ENCODE measurements around the gene OGFOD1. TPM values are rescaled to one million over a fixed set of nuclear protein-coding genes. Genes with fewer than 3 reads are reported as not detected.

Gene OGFOD1
- total and polyA plus RNA-seq, 4 donors, result 18.5 to 33.5 (median 25.8) TPM

GRCh38 chr16:56424404-56424764 lies 27.0 kb upstream of the OGFOD1 start:
- Histone ChIP-seq H3K4me3 (ENCODE audit: low read length in 2 of 2) (peak overlapping the region; percentile 98 to 100), H3K4me1 (ENCODE audit: control insufficient read depth in 1 of 2, insufficient read depth in 2 of 2, low read length in 2 of 2) (peaks cover 0 to 16% of the 10 kb centered on the region in 2 donors), H3K27ac (ENCODE audit: low read depth in 1 of 2, low read length in 2 of 2) (peak overlapping the region in 1 of 2 donors; percentile 94), H3K27me3 (ENCODE audit: control insufficient read depth in 1 of 2, insufficient read depth in 2 of 2, low read length in 1 of 2) (no peaks in the 10 kb centered on the region), H3K9me3 (ENCODE audit: control insufficient read depth, low read length) (no peaks in the 10 kb centered on the region), H3K36me3 (ENCODE audit: control insufficient read depth in 1 of 2, insufficient read depth in 2 of 2, low read length in 1 of 2) (no peaks in the 10 kb centered on the region)
- 0 to 1% methylated on average over 16 of the region's 16 CpGs for WGBS, 2 donors
- ATAC-seq (ENCODE audit: low FRiP score), result peak; percentile 4
- no peak for DNase-seq
- intact Hi-C loops (cut with DNase I), result loop anchor here in 1 of 2 donors (10.0 kb wide), 1 partner anchor 230 kb away; the partner anchor contains the start of gene GNAO1

- Histone ChIP-seq H3K27me3 (ENCODE audit: control insufficient read depth in 1 of 2, insufficient read depth in 2 of 2, low read length in 1 of 2) (no peaks in the 10 kb centered on the region), H3K36me3 (ENCODE audit: control insufficient read depth in 1 of 2, insufficient read depth in 2 of 2, low read length in 1 of 2) (no peaks in the 10 kb centered on the region), H3K9me3 (ENCODE audit: control insufficient read depth, low read length) (no peaks in the 10 kb centered on the region), H3K27ac (ENCODE audit: low read depth in 1 of 2, low read length in 2 of 2) (peak overlapping the region; percentile 94 to 98), H3K4me1 (ENCODE audit: control insufficient read depth in 1 of 2, insufficient read depth in 2 of 2, low read length in 2 of 2) (peaks cover 0 to 16% of the 10 kb centered on the region in 2 donors), H3K4me3 (ENCODE audit: low read length in 2 of 2) (peak overlapping the region; percentile 98 to 100)
- 1% methylated on average over 27 to 79 of the region's 79 CpGs for WGBS, 2 donors
- ATAC-seq (ENCODE audit: low FRiP score) (peak; percentile 34), DNase-seq (peak; percentile 55 to 85)
- intact Hi-C loops (cut with DNase I), result loop anchor here in 1 of 2 donors (10.0 kb wide), 1 partner anchor 230 kb away; the partner anchor contains the start of gene GNAO1
These were observed 26.4 kb upstream of the OGFOD1 start for GRCh38 chr16:56424791-56425438.

- 0 to 1% methylated on average over 26 to 57 of the region's 57 CpGs for WGBS, 2 donors
- ATAC-seq (ENCODE audit: low FRiP score) (peak; percentile 95), DNase-seq (peak; percentile 76 to 89)
- Histone ChIP-seq H3K27me3 (ENCODE audit: control insufficient read depth in 1 of 2, insufficient read depth in 2 of 2, low read length in 1 of 2) (no peaks in the 10 kb centered on the region), H3K36me3 (ENCODE audit: control insufficient read depth in 1 of 2, insufficient read depth in 2 of 2, low read length in 1 of 2) (no peaks in the 10 kb centered on the region), H3K9me3 (ENCODE audit: control insufficient read depth, low read length) (no peaks in the 10 kb centered on the region), H3K27ac (ENCODE audit: low read depth in 1 of 2, low read length in 2 of 2) (peak within 1 kb of the TSS; percentile 94 to 98), H3K4me1 (ENCODE audit: control insufficient read depth in 1 of 2, insufficient read depth in 2 of 2, low read length in 2 of 2) (peaks cover 0 to 16% of the 10 kb centered on the region in 2 donors), H3K4me3 (ENCODE audit: low read length in 2 of 2) (peak within 1 kb of the TSS; percentile 98 to 100)
- intact Hi-C loops (cut with DNase I), result loop anchor here in 1 of 2 donors (10.0 kb wide), 1 partner anchor 231 kb away; the partner anchor contains the start of gene GNAO1
These were observed 25.9 kb upstream of the OGFOD1 start, which contains the start of gene AMFR for GRCh38 chr16:56425439-56425832. Gene AMFR, minus strand, starts transcription at chr16:56425545. Its CDS starts 218 bp downstream, at chr16:56425327.

GRCh38 chr16:56426585-56426984 lies 24.8 kb upstream of the OGFOD1 start:
- 88 to 90% methylated on average over 4 of the region's 4 CpGs for WGBS, 2 donors
- Histone ChIP-seq H3K4me1 (ENCODE audit: control insufficient read depth in 1 of 2, insufficient read depth in 2 of 2, low read length in 2 of 2) (peaks cover 0 to 14% of the 10 kb centered on the region in 2 donors), H3K4me3 (ENCODE audit: low read length in 2 of 2) (no peak overlapping the region), H3K27ac (ENCODE audit: low read depth in 1 of 2, low read length in 2 of 2) (peak overlapping the region in 1 of 2 donors; percentile 38), H3K9me3 (ENCODE audit: control insufficient read depth, low read length) (no peaks in the 10 kb centered on the region), H3K36me3 (ENCODE audit: control insufficient read depth in 1 of 2, insufficient read depth in 2 of 2, low read length in 1 of 2) (peaks cover 0 to 2% of the 10 kb centered on the region in 2 donors), H3K27me3 (ENCODE audit: control insufficient read depth in 1 of 2, insufficient read depth in 2 of 2, low read length in 1 of 2) (no peaks in the 10 kb centered on the region)
- no peak for ATAC-seq (ENCODE audit: low FRiP score)
- intact Hi-C loops (cut with DNase I), result loop anchor here in 1 of 2 donors (10.0 kb wide), 1 partner anchor 232 kb away; the partner anchor contains the start of gene GNAO1
- DNase-seq, result no peak

- Histone ChIP-seq H3K4me1 (ENCODE audit: control insufficient read depth in 1 of 2, insufficient read depth in 2 of 2, low read length in 2 of 2) (peaks cover 0 to under 1% of the 10 kb centered on the region in 2 donors), H3K9me3 (ENCODE audit: control insufficient read depth, low read length) (no peaks in the 10 kb centered on the region), H3K27me3 (ENCODE audit: control insufficient read depth in 1 of 2, insufficient read depth in 2 of 2, low read length in 1 of 2) (no peaks in the 10 kb centered on the region), H3K27ac (ENCODE audit: low read depth in 1 of 2, low read length in 2 of 2) (no peak overlapping the region), H3K36me3 (ENCODE audit: control insufficient read depth in 1 of 2, insufficient read depth in 2 of 2, low read length in 1 of 2) (peaks cover 0 to 2% of the 10 kb centered on the region in 2 donors), H3K4me3 (ENCODE audit: low read length in 2 of 2) (no peak overlapping the region)
- intact Hi-C loops (cut with DNase I), result loop anchor here in 1 of 2 donors (10.0 kb wide), 1 partner anchor 233 kb away; the partner anchor contains the start of gene GNAO1
- 64 to 81% methylated on average over 1 of the region's 1 CpG for WGBS, 2 donors
- DNase-seq (no peak), ATAC-seq (ENCODE audit: low FRiP score) (no peak)
These were observed 23.3 kb upstream of the OGFOD1 start for GRCh38 chr16:56428091-56428490.

GRCh38 chr16:56436258-56436657 lies 15.1 kb upstream of the OGFOD1 start:
- no peak for ATAC-seq (ENCODE audit: low FRiP score)
- Histone ChIP-seq H3K36me3 (ENCODE audit: control insufficient read depth in 1 of 2, insufficient read depth in 2 of 2, low read length in 1 of 2) (peaks cover 2 to 3% of the 10 kb centered on the region in 2 donors), H3K27me3 (ENCODE audit: control insufficient read depth in 1 of 2, insufficient read depth in 2 of 2, low read length in 1 of 2) (no peaks in the 10 kb centered on the region), H3K9me3 (ENCODE audit: control insufficient read depth, low read length) (no peaks in the 10 kb centered on the region), H3K4me3 (ENCODE audit: low read length in 2 of 2) (no peak overlapping the region), H3K27ac (ENCODE audit: low read depth in 1 of 2, low read length in 2 of 2) (no peak overlapping the region), H3K4me1 (ENCODE audit: control insufficient read depth in 1 of 2, insufficient read depth in 2 of 2, low read length in 2 of 2) (peaks cover 0 to 3% of the 10 kb centered on the region in 2 donors)
- intact Hi-C loops (cut with DNase I), result no loop called here
- no peak for DNase-seq

- no peak for ATAC-seq (ENCODE audit: low FRiP score)
- intact Hi-C loops (cut with DNase I), result no loop called here
- 97 to 100% methylated on average over 1 of the region's 1 CpG for WGBS, 2 donors
- H3K4me3 ChIP-seq (ENCODE audit: low read length in 2 of 2), result no peak overlapping the region
- DNase-seq, result no peak
- H3K9me3 ChIP-seq (ENCODE audit: control insufficient read depth, low read length), result no peaks in the 10 kb centered on the region
- H3K27ac ChIP-seq (ENCODE audit: low read depth in 1 of 2, low read length in 2 of 2), result peak overlapping the region in 1 of 2 donors; percentile 25
- H3K27me3 ChIP-seq (ENCODE audit: control insufficient read depth in 1 of 2, insufficient read depth in 2 of 2, low read length in 1 of 2), result no peaks in the 10 kb centered on the region
- H3K4me1 ChIP-seq (ENCODE audit: control insufficient read depth in 1 of 2, insufficient read depth in 2 of 2, low read length in 2 of 2), result peaks cover 0 to 3% of the 10 kb centered on the region in 2 donors
- H3K36me3 ChIP-seq (ENCODE audit: control insufficient read depth in 1 of 2, insufficient read depth in 2 of 2, low read length in 1 of 2), result peaks cover 2 to 3% of the 10 kb centered on the region in 2 donors
These were observed 13.3 kb upstream of the OGFOD1 start for GRCh38 chr16:56438038-56438437.

GRCh38 chr16:56447286-56447685 lies 4.1 kb upstream of the OGFOD1 start:
- no peaks in the 10 kb centered on the region for H3K9me3 ChIP-seq (ENCODE audit: control insufficient read depth, low read length)
- DNase-seq, result no peak
- H3K4me3 ChIP-seq (ENCODE audit: low read length in 2 of 2), result no peak overlapping the region
- no peak overlapping the region for H3K27ac ChIP-seq (ENCODE audit: low read depth in 1 of 2, low read length in 2 of 2)
- WGBS, 2 donors, result 56 to 74% methylated on average over 2 of the region's 2 CpGs
- peaks cover 0 to 2% of the 10 kb centered on the region in 2 donors for H3K4me1 ChIP-seq (ENCODE audit: control insufficient read depth in 1 of 2, insufficient read depth in 2 of 2, low read length in 2 of 2)
- H3K27me3 ChIP-seq (ENCODE audit: control insufficient read depth in 1 of 2, insufficient read depth in 2 of 2, low read length in 1 of 2), result no peaks in the 10 kb centered on the region
- ATAC-seq (ENCODE audit: low FRiP score), result no peak
- H3K36me3 ChIP-seq (ENCODE audit: control insufficient read depth in 1 of 2, insufficient read depth in 2 of 2, low read length in 1 of 2), result no peaks in the 10 kb centered on the region
- intact Hi-C loops (cut with DNase I), result no loop called here

GRCh38 chr16:56448005-56448404 lies 3.3 kb upstream of the OGFOD1 start:
- no peak overlapping the region for H3K27ac ChIP-seq (ENCODE audit: low read depth in 1 of 2, low read length in 2 of 2)
- no peak overlapping the region for H3K4me3 ChIP-seq (ENCODE audit: low read length in 2 of 2)
- peaks cover 0 to 2% of the 10 kb centered on the region in 2 donors for H3K4me1 ChIP-seq (ENCODE audit: control insufficient read depth in 1 of 2, insufficient read depth in 2 of 2, low read length in 2 of 2)
- H3K27me3 ChIP-seq (ENCODE audit: control insufficient read depth in 1 of 2, insufficient read depth in 2 of 2, low read length in 1 of 2), result no peaks in the 10 kb centered on the region
- DNase-seq (no peak), ATAC-seq (ENCODE audit: low FRiP score) (no peak)
- H3K9me3 ChIP-seq (ENCODE audit: control insufficient read depth, low read length), result no peaks in the 10 kb centered on the region
- H3K36me3 ChIP-seq (ENCODE audit: control insufficient read depth in 1 of 2, insufficient read depth in 2 of 2, low read length in 1 of 2), result no peaks in the 10 kb centered on the region
- intact Hi-C loops (cut with DNase I), result no loop called here
